HG03571 (cell line): ENCODE measurements around the gene PRCD.
"Not testable (repeated sequence)": the region's sequence is repeated elsewhere in the genome, so short reads cannot be mapped to it uniquely, and the experiment has no call there.

Experiments used
- ATAC-seq: cut with Tn5 transposase; IDR thresholded peaks from one replicate; pipeline ENCODE4 v1.9.1; 2021; ENCODE audit not compliant: unreplicated experiment

Gene PRCD

GRCh38 chr17:76525513-76525833 lies 14.4 kb upstream of the PRCD start:
- not testable (repeated sequence) for ATAC-seq

GRCh38 chr17:76527016-76527415 lies 12.8 kb upstream of the PRCD start:
- ATAC-seq = not testable (repeated sequence)

GRCh38 chr17:76527430-76528111 lies 12.3 kb upstream of the PRCD start:
- ATAC-seq = peak; percentile 53

- ATAC-seq = peak; percentile 59
These were observed 11.7 kb upstream of the PRCD start for GRCh38 chr17:76528156-76528527.

GRCh38 chr17:76528528-76529223 lies 11.2 kb upstream of the PRCD start:
- no peak for ATAC-seq

GRCh38 chr17:76529224-76530094 lies 10.4 kb upstream of the PRCD start:
- ATAC-seq = no peak

GRCh38 chr17:76530095-76530723 lies 9.6 kb upstream of the PRCD start:
- ATAC-seq = no peak

GRCh38 chr17:76530811-76531485 lies 8.9 kb upstream of the PRCD start:
- no peak for ATAC-seq

GRCh38 chr17:76531486-76532038 lies 8.3 kb upstream of the PRCD start:
- no peak for ATAC-seq

- ATAC-seq = no peak
These were observed 7.7 kb upstream of the PRCD start for GRCh38 chr17:76532072-76532651.

- not testable (repeated sequence) for ATAC-seq
These were observed 6.0 kb upstream of the PRCD start for GRCh38 chr17:76533640-76534359.

GRCh38 chr17:76534831-76535732 lies 4.8 kb upstream of the PRCD start:
- no peak for ATAC-seq

GRCh38 chr17:76535788-76536510 lies 3.9 kb upstream of the PRCD start:
- no peak for ATAC-seq

- no peak for ATAC-seq
These were observed 3.1 kb upstream of the PRCD start for GRCh38 chr17:76536511-76537287.

- ATAC-seq = no peak
These were observed 2.6 kb upstream of the PRCD start for GRCh38 chr17:76537288-76537577.

GRCh38 chr17:76537578-76538280 lies 2.1 kb upstream of the PRCD start, which contains the start of gene CYGB:
Gene CYGB (minus strand): TSS chr17:76537709. CDS start chr17:76537542, 167 bp downstream.
- ATAC-seq = no peak
